ENCODE measurements around the gene CCDC97. TPM values are rescaled to one million over a fixed set of nuclear protein-coding genes. Genes with fewer than 3 reads are reported as not detected.

CCDC97 gene
- total and polyA plus RNA-seq, 2 of the 8 experiments (the other 6 are each of a cell fraction or from before 2014, with no cell fraction given): 19.8 to 27.1 TPM

DNA sequence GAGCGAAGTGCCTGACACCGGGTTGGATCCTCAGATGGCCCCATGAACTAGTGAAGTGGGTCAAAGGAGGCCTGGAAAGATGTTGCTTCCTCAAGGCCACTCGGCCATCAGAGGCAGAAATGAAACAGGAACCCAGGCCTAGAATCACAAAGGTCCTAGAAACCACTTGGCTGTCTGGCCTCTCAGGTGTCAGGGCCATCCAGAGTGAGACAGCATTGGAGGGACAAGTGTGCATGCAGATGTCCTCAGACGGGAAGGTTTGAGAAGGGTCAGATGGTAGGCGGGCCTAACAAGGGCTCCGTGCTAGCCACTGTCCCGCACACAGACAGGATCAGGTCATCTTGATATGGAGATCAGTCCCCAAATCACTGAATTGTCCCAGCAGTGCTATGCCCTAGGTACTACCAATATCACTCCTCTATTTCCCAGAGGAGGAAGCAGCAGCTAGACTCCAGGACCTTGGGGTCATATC lies 14.3 kb downstream of the CCDC97 start (continued):
- no peak for TF ChIP-seq ZNF274 (IDR thresholded peaks at IDR 0.05; ENCODE audit: borderline replicate concordance, extremely low read depth, low read length)
- TF ChIP-seq POLR2A (IDR thresholded peaks at IDR 0.05; ENCODE audit: control extremely low read depth in 1 of 2, low read depth in 2 of 2, low read length in 2 of 2): no peak
- no peak for TF ChIP-seq SIRT6 (IDR thresholded peaks at IDR 0.05; ENCODE audit: low read length)
- no peak for TF ChIP-seq CHD1 (IDR thresholded peaks at IDR 0.05; ENCODE audit: low read depth, low read length)
- no peak for TF ChIP-seq CREB1 (IDR thresholded peaks at IDR 0.05)
- no peak for TF ChIP-seq RNF2 (IDR thresholded peaks at IDR 0.05; ENCODE audit: borderline replicate concordance, low read depth, low read length, missing control alignments, poor library complexity, severe bottlenecking)
- no peak for TF ChIP-seq RXRA (IDR thresholded peaks at IDR 0.05; ENCODE audit: insufficient read depth, low read depth, low read length)
- no peak for TF ChIP-seq SP1 (IDR thresholded peaks at IDR 0.05; ENCODE audit: low read depth, low read length)
- no peak for TF ChIP-seq RAD21 (IDR thresholded peaks at IDR 0.05 in 1 of 2, conservative IDR thresholded peaks at IDR 0.05 in 1 of 2; ENCODE audit: low read depth in 2 of 2, low read length in 2 of 2)

Data from H1 (cell line).